ENCODE data around the gene DLG2.
"Not testable (repeated sequence)": the region's sequence is repeated elsewhere in the genome, so short reads cannot be mapped to it uniquely, and the experiment has no call there.

The DLG2 gene

DNA sequence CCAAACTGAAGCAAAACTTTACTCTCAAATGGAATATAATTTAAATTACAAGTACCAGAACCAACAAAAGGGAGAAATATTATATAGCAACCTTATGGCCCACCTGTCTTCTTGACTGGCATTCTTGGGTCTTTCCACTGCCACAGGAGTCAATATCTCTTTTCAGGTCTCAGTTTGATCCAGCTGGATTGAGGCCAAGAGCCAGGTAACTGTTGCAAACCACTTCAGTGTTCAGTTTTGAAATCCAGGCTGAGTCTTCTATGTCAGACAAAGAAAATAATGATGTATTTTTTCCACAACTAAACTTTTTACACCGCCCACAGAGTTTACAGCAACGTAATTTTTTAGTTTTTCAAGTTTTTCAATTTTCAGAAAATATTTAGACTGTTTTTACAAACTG, 648 bp downstream of the DLG2 start:
- no peak for DNase-seq (ENCODE audit: low read depth, low spot score)
- POLR2A ChIA-PET = no interaction called here
- CTCF ChIA-PET = interaction anchor here (1.6 kb wide), 1 partner anchor 32 kb away, joined by 4 read pairs; no protein-coding TSS in a partner anchor
- TF ChIP-seq, protein P1, sequence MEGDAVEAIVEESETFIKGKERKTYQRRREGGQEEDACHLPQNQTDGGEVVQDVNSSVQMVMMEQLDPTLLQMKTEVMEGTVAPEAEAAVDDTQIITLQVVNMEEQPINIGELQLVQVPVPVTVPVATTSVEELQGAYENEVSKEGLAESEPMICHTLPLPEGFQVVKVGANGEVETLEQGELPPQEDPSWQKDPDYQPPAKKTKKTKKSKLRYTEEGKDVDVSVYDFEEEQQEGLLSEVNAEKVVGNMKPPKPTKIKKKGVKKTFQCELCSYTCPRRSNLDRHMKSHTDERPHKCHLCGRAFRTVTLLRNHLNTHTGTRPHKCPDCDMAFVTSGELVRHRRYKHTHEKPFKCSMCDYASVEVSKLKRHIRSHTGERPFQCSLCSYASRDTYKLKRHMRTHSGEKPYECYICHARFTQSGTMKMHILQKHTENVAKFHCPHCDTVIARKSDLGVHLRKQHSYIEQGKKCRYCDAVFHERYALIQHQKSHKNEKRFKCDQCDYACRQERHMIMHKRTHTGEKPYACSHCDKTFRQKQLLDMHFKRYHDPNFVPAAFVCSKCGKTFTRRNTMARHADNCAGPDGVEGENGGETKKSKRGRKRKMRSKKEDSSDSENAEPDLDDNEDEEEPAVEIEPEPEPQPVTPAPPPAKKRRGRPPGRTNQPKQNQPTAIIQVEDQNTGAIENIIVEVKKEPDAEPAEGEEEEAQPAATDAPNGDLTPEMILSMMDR (IDR thresholded peaks at IDR 0.05; ENCODE audit: insufficient read depth, low read length, missing control alignments) = no peak
- no peak overlapping the region for H3K4me3 ChIP-seq (ENCODE audit: low read depth, low read length)

DNA sequence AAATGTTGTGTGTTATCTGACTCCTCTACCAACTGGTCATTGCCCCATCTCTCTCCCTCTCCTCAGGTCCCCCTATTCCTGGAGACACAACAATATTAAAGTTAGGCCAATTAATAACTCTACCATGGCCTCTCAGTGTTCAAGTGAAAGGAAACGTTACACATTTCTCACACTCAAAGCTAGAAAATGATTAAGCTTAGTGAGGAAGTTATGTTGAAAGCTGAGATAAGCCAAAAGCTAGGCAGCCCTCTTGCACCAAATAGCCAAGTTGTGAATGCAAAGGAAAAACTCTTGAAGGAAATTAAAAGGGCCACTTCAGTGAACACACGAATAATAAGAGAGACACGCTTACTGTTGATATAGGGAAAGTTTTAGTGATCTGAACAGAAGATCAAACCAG, 6.9 kb downstream of the DLG2 start:
- ChIA-PET POLR2A (no interaction called here), CTCF (interaction anchor here (0.6 kb wide), 1 partner anchor 1285 kb away, joined by 3 read pairs; no protein-coding TSS in a partner anchor)
- no peak overlapping the region for H3K4me3 ChIP-seq (ENCODE audit: low read depth, low read length)
- TF ChIP-seq, protein P1 (IDR thresholded peaks at IDR 0.05; ENCODE audit: insufficient read depth, low read length, missing control alignments) = no peak
- no peak for DNase-seq (ENCODE audit: low read depth, low spot score)

DNA sequence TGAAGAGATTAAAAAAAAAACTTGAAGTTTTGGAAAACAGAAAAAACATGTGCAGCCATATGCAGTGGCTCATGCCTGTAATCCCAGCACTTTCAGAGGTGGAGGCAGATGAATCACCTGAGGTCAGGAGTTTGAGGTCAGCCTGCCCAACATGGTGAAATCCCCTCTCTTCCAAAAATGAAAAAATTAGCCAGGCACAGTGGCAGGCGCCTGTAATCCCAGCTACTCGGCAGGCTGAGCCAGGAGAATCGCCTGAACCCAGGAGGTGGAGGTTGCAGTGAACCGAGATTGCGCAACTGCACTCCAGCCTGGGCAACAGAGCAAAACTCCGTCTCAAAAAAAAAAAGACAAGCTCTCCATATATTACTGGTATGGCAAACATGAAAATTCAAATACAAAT, 7.6 kb downstream of the DLG2 start:
- ChIA-PET CTCF (no interaction called here), POLR2A (no interaction called here)
- no peak overlapping the region for H3K4me3 ChIP-seq (ENCODE audit: low read depth, low read length)
- TF ChIP-seq, protein P1 (IDR thresholded peaks at IDR 0.05; ENCODE audit: insufficient read depth, low read length, missing control alignments) = no peak
- DNase-seq (ENCODE audit: low read depth, low spot score) = no peak

DNA sequence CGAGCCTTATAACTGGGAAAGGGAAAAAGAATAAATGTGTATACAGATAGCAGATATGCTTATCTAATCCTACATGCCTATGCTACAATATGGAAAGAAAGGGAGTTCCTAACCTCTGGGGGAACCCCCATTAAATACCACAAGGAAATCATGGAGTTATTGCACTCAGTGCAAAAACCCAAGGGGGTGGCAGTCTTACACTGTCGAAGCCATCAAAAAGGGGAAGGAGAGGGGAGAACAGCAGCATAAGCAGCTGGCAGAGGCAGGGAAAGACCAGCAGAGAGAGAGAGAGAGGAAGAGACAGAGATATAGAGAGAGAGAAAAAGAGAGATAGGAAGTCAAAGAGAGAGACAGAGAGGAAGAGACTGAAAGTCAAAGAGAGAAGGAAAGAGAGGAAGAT, 15.5 kb downstream of the DLG2 start:
- CTCF ChIA-PET; DNase-seq (ENCODE audit: low read depth, low spot score); POLR2A ChIA-PET; H3K4me3 ChIP-seq (ENCODE audit: low read depth, low read length): not testable (repeated sequence)

DNA sequence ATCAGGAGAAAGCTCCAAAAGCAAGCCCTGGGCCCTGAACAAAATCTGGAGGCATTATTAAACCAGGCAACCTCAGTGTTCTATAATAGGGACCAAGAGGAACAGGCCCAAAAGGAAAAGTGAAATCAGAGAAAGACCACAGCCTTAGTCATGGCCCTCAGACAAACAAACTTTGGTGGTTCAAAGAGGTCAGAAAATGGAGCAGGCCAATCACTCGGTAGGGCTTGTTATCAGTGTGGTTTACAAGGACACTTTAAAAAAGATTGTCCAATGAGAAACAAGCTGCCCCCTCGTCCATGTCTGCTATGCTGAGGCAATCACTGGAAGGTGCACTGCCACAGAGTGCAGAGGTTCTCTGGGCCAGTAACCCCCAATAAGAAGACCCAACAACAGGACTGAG, 17.9 kb downstream of the DLG2 start:
- DNase-seq (ENCODE audit: low read depth, low spot score); H3K4me3 ChIP-seq (ENCODE audit: low read depth, low read length); CTCF ChIA-PET; POLR2A ChIA-PET: not testable (repeated sequence)

DNA sequence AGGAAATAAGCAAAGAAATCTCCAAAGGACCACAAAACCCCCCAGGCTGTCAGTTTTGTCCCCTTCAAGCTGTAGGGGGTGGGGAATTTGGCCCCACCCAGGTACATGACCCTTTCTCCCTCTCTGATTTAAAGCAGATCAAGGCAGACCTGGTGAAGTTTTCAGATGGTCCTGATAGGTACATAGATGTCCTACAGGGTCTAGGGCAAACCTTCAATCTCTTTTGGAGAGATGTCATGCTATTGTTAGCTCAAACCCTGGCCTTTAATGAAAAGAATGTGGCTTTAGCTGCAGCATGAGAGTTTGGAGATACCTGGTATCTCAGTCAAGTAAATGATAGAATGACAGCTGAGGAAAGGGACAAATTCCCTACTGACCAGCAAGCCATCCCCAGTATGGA, 18.5 kb downstream of the DLG2 start:
- POLR2A ChIA-PET; CTCF ChIA-PET; H3K4me3 ChIP-seq (ENCODE audit: low read depth, low read length); DNase-seq (ENCODE audit: low read depth, low spot score): not testable (repeated sequence)

DNA sequence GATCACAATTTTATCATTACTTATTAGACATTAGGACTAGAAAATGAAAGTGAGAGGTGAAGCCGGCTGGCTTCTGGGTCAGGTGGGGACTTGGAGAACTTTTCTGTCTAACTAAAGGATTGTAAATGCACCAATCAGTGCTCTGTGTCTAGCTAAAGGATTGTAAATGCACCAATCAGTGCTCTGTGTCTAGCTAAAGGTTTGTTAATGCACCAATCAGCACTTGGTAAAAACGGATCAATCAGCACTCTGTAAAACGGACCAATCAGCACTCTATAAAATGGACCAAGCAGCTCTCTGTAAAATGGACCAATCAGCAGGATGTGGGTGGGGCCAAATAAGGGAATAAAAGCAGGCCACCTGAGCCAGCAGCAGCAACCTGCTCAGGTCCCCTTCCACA, 20.9 kb downstream of the DLG2 start:
- POLR2A ChIA-PET; H3K4me3 ChIP-seq (ENCODE audit: low read depth, low read length); CTCF ChIA-PET; DNase-seq (ENCODE audit: low read depth, low spot score): not testable (repeated sequence)

DNA sequence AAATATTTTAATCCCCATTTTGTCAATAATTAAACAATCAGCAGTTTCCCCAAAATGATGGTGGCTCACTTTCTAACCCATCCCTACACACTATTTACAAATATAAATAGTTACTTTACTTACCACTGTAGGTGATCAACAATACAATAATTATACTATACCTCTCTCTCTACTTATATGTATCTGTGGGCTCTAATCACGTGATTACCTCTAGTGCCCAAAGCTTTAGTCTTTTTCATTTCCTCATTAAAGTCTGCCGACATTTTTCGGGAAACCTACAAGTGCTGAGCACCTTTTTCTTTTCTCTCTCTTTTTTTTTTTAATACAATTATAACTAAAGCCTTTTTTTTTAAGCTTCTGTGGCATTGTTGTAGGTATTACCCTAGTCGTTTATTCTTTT, 23.9 kb downstream of the DLG2 start:
- DNase-seq (ENCODE audit: low read depth, low spot score) = no peak
- ChIA-PET POLR2A (no interaction called here), CTCF (interaction anchor here (0.9 to 1.1 kb wide), 2 partner anchors 8 to 13 kb away, joined by 3 to 4 read pairs; no protein-coding TSS in a partner anchor)
- TF ChIP-seq, protein P1 (IDR thresholded peaks at IDR 0.05; ENCODE audit: insufficient read depth, low read length, missing control alignments) = no peak
- no peak overlapping the region for H3K4me3 ChIP-seq (ENCODE audit: low read depth, low read length)
